ENCODE data around the gene KNDC1. TPM values are rescaled to one million over a fixed set of nuclear protein-coding genes. Genes with fewer than 3 reads are reported as not detected.

The KNDC1 gene
- total RNA-seq, 1 experiment from 2014 or later: 1.2 TPM

GRCh38 chr10:133267829-133268228 lies 107.8 kb downstream of the KNDC1 start:
- intact Hi-C loops (cut with micrococcal nuclease; ENCODE audit: unreplicated experiment): no loop called here
- no peaks in the 10 kb centered on the region for H3K9me3 Mint-ChIP-seq (ENCODE audit: low read depth, unreplicated experiment)
- BruUV-seq (replicated peaks): no TSS peak

GRCh38 chr10:133268532-133268931 lies 108.5 kb downstream of the KNDC1 start:
- intact Hi-C loops (cut with micrococcal nuclease; ENCODE audit: unreplicated experiment): no loop called here
- CTCF ChIA-PET: no interaction called here
- TF ChIP-seq CTCF (IDR thresholded peaks at IDR 0.05; ENCODE audit: unreplicated experiment): no peak
- H3K9me3 Mint-ChIP-seq (ENCODE audit: low read depth, unreplicated experiment): no peaks in the 10 kb centered on the region
- H3K27ac Mint-ChIP-seq (ENCODE audit: unreplicated experiment): no peak overlapping the region
- H3K4me1 Mint-ChIP-seq (ENCODE audit: low read depth, unreplicated experiment): no peaks in the 10 kb centered on the region
- no peak overlapping the region for H3K4me3 Mint-ChIP-seq (ENCODE audit: low read depth, unreplicated experiment)
- no peak for DNase-seq
- no TSS peak for BruUV-seq (replicated peaks)
- H3K36me3 Mint-ChIP-seq (ENCODE audit: insufficient read depth, unreplicated experiment): peaks cover 14% of the 10 kb centered on the region
- no peaks in the 10 kb centered on the region for H3K27me3 Mint-ChIP-seq (ENCODE audit: unreplicated experiment)

More at GRCh38 chr10:133267829-133268228, 107.8 kb downstream of the KNDC1 start:
- Mint-ChIP-seq H3K27ac (ENCODE audit: unreplicated experiment) (no peak overlapping the region), H3K4me1 (ENCODE audit: low read depth, unreplicated experiment) (no peaks in the 10 kb centered on the region), H3K4me3 (ENCODE audit: low read depth, unreplicated experiment) (no peak overlapping the region), H3K36me3 (ENCODE audit: insufficient read depth, unreplicated experiment) (peaks cover 14% of the 10 kb centered on the region), H3K27me3 (ENCODE audit: unreplicated experiment) (no peaks in the 10 kb centered on the region)
- CTCF ChIA-PET: no interaction called here
- no peak for TF ChIP-seq CTCF (IDR thresholded peaks at IDR 0.05; ENCODE audit: unreplicated experiment)
- DNase-seq: no peak

- no peak for TF ChIP-seq CTCF (IDR thresholded peaks at IDR 0.05; ENCODE audit: unreplicated experiment)
- DNase-seq: no peak
- Mint-ChIP-seq H3K27me3 (ENCODE audit: unreplicated experiment) (no peaks in the 10 kb centered on the region), H3K9me3 (ENCODE audit: low read depth, unreplicated experiment) (no peaks in the 10 kb centered on the region), H3K27ac (ENCODE audit: unreplicated experiment) (no peak overlapping the region), H3K36me3 (ENCODE audit: insufficient read depth, unreplicated experiment) (peaks cover 7% of the 10 kb centered on the region), H3K4me1 (ENCODE audit: low read depth, unreplicated experiment) (no peaks in the 10 kb centered on the region), H3K4me3 (ENCODE audit: low read depth, unreplicated experiment) (no peak overlapping the region)
- no TSS peak for BruUV-seq (replicated peaks)
- CTCF ChIA-PET: no interaction called here
- intact Hi-C loops (cut with micrococcal nuclease; ENCODE audit: unreplicated experiment): no loop called here
Measured at GRCh38 chr10:133269367-133269766, 109.3 kb downstream of the KNDC1 start.

- H3K36me3 Mint-ChIP-seq (ENCODE audit: insufficient read depth, unreplicated experiment): peaks cover 12% of the 10 kb centered on the region
- no peaks in the 10 kb centered on the region for H3K9me3 Mint-ChIP-seq (ENCODE audit: low read depth, unreplicated experiment)
- H3K4me3 Mint-ChIP-seq (ENCODE audit: low read depth, unreplicated experiment): no peak overlapping the region
- intact Hi-C loops (cut with micrococcal nuclease; ENCODE audit: unreplicated experiment): no loop called here
- no peak overlapping the region for H3K27ac Mint-ChIP-seq (ENCODE audit: unreplicated experiment)
- no peaks in the 10 kb centered on the region for H3K4me1 Mint-ChIP-seq (ENCODE audit: low read depth, unreplicated experiment)
- H3K27me3 Mint-ChIP-seq (ENCODE audit: unreplicated experiment): no peaks in the 10 kb centered on the region
- no TSS peak for BruUV-seq (replicated peaks)
- CTCF ChIA-PET: no interaction called here
- no peak for DNase-seq
- no peak for TF ChIP-seq CTCF (IDR thresholded peaks at IDR 0.05; ENCODE audit: unreplicated experiment)
Measured at GRCh38 chr10:133270204-133270603, 110.2 kb downstream of the KNDC1 start.

Data from Calu3 (cell line).